NCI-H2081 (cell line): ENCODE data around the gene SPTBN5.

Source experiments
- DNase-seq, 2 experiments: peaks; one replicate each; lab custom pipeline; 2025; lab: John Stamatoyannopoulos, UW

The SPTBN5 gene

DNA sequence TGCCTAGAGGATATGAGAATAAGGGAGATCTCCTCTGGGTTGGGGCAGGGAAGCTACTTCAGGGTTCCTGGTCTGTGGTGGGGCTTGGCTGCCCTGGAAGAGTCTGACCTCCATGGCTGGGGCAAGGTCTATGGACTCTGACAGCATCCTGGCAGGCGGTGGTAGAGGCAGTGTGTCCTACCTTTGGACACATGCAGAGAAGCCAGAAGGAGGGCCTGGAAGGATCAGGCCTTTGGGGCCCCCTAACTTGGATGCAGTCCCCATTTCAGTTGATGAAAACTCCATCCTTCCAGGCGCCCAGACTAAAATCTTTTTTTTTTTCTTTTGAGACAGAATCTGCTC, 10.4 kb downstream of the SPTBN5 start:
- no peak for DNase-seq

DNA sequence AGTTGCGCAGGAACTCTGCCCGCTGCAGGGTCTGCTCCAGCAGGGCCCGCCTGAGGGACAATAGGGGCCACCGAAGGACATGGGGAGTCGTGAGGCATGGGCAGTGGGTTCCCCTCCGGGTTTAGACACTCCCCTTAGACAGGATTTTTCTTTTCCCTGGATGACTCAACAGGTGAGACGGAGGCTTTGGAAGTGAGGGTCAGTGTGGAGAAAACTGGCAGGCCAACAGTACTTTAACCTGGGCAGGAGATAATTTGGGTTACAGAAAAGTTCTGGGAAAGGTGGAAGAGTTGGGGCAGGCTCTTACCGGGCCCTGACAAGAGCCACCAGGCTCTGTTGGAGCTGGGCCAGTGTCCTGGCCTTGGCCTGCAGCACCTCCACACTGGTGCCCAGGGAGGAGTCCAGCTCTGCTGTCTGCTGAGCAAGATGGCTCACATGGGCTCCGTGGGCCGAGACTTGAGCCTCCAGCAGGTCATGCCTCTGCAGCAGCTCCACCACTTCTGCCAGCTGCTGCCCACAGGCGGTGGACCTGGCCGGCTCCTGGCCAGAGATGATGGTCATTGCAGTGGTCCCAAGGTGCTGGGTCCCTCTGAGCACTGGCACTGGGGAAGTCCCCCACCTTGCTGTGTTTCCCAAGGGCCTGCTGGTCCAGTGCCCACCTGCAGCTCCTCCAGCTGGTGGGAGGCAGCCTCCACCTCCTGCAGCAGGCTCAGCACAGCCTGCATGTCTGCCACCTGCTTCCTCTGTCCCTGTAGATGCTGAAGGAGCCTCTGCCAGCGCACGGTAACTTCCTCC, 11.0 kb downstream of the SPTBN5 start:
- DNase-seq = peak in 1 of 2 experiments; percentile 22

DNA sequence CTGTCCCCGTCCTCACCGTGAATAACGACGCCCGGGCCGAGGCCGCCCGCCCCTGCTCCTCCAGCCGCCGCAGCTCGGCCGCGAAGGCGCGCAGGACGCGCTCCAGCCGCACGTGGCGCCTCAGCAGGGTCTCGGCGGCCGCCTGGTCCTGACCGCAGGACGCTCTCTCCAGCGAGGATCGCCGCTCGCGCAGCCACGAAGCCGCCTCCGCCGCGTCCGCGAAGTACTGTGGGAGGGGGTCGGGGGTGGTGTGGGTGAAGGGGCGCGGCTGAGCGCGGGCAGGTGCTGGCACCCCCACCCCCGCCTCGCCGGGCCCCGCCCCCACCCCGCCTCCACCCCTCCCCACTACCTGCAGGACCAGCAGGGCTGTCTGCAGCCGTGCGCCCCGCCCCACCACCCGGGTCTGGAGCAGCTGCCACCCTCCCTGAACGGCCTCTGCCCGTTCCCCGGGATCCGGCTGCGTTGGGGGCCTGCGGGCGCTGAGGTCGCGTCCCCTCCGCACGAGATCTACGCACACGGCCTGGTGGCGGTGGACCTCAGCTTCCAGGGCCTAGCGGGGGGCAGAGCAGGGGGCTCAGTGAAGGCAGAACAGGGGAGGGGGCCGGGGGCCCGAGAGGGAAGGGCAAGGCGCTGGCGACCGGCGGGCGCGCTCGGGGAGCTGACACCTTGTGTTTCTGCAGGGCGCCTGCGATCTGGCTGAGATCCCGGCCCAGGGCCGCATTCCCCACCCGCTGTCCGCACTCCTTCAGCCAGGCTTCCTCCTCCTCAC, 11.7 kb downstream of the SPTBN5 start:
- no peak for DNase-seq

DNA sequence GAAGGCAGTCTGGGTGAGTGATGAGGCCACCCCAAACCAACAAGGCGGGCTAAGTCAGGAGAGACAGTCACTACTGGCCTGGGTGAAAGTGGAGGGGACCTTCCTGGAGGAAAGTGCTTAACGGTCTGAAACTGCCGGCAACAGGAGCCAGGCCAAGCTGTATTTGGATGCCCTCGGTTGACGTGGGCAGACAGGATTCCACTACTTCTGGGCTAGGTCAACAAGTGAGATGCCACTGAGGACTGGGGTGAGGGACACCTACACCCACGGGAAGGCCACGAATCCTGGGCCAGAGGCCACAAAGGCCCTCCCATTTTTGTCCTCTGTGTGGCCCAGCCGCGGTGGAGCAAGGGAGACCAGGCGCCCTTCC, 12.3 kb downstream of the SPTBN5 start:
- DNase-seq = no peak

DNA sequence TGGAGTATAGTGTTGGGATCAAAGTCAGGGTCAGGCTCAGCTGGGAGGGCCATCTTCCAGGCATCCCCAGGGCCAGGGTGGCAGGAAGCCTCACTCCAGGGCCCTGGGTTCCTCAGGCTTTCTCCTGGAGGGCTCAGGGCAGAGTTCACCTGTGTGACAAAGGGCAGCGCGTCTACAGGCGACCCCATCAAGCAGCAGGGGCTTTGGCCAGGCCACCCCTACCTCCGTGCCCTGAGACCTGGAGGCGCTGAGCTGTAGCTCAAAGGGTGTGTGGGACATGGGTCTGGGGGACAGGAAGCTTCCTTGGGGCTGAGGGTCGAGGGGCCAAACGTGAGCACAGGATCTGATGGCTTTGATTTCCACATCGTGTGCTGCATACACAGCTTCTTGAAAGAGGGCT, 12.8 kb downstream of the SPTBN5 start:
- no peak for DNase-seq

DNA sequence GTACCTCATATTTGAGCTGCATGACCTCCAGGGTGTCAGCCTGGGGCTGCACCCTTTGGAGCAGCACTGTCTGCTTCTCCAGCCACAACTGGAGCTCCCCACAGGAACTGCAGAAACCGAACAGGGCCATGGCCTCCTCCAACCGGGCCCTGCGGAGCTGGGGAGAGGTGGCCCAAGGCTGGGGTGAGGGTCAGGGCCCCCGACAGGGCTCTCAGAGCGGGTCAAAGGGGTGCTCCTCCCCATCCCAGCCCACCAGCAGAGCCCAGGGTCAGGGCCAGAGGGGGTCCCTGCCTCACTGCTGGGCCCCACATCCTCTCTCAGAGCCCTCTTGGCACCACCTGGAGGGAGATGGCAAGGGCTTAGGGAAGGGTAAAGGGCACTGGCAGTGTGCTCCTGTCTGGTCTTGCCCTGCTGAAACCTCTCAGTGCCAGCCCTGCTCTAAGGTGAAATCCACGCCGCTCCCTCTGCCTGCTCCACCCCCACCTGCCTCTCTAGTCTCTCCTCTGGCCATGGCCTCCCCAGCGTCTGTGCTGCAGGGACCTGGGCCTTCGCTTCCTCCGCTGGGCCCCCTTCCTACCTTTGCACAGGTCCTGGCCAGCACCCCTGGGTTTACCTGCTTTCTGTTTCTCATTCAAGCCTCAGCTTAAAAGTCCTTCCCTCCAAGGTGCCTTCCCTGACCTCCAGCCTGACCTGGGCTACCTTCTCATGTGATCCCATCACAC, 13.5 kb downstream of the SPTBN5 start:
- DNase-seq = no peak

DNA sequence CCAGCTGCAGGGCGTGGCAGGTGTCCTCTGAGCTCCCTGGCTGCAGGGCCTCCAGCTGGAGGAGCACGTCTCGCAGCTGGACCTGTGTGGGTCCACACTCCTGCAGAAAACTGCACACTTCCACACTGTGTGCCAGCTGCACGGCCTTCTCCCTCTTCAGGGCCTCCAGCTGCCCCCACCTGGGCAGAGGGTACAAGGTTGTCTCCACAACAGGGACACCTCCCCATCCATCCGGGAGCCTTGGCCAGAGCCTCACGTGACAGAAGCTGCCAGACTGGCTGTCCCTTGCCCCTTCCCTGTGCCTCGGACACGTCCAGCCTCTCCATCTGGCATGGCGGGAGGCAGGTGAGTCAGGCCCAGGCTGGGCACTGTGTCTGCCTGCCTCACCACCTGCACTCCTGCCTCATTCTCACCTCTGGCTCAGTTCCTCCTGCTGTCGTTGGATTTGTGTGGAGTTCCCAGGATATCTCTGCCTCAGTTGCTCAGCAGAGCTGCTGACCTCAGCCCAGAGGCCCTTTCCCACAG, 14.5 kb downstream of the SPTBN5 start:
- no peak for DNase-seq

DNA sequence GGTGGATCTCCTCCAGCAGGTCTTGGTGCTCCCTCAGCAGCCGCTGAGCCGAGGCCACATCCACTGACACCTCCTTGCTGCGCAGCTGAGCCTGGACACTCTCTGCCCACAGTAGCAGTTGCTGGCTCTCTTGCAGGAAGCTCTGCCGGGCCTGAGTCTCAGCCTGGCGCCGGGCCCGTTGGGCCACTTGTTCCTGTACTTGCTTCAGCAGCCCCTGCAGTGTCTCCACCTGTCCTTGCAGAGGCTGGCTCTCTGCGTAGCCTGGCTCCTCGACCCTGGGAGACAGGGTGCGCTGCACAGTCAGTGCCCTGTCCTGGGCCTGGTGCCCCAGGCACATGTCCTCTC, 15.5 kb downstream of the SPTBN5 start:
- no peak for DNase-seq

DNA sequence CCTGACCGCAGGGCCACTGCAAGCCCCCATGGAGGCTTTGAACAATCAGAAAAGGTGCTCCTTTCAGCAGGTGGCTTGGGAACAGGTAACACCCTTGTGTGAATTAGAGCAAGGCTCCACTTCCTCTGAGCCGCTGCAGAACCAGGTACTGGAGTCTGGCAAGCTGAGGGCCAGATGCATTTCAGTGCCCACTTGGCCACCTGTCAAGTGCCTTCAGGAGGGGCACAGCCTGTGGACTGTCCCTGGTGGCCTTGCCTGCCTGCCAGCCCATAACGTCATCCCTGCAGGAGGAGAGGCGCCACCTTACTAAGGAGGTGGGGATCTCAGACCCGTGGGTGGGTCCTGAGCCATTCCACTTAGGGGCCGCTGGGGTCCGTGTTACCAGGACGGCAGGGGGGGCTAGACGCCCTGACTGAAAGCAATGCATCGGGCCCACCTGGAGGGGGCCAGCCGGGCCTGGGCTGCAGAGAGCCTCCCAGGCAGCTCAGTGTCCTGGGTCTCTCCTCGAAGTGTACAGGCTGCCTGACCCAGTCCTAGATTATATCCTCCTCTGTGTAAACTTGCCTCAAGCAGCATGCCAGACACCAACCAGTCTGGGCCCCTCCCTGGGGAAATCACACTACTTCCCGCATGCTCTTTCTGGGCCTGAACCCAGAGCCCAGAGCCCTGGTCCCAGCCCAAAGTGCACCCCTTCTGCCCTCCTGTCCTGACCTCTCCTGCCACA, 16.1 kb downstream of the SPTBN5 start:
- peak in 1 of 2 experiments; percentile 20 for DNase-seq

DNA sequence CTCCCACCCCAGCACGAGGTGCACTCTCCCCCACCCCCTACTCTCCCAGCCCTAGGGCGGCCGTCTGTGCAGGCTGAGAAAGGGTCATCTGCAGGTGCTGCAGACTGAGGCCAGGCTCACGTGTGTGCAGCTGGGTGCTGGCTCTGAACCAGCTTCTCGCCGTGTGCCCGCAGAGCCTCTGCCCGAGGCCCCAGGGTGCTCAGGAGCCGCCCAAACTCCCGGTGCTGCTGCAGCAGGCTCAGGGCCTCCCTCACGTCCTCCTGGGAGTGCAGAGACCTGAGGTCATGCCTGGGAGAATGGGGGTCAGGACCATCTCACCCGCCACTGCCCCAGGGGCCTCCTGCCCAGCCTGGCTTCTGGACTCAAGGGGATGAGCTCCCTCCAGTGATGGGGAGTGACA, 17.2 kb downstream of the SPTBN5 start:
- peak in 1 of 2 experiments; percentile 65 for DNase-seq

DNA sequence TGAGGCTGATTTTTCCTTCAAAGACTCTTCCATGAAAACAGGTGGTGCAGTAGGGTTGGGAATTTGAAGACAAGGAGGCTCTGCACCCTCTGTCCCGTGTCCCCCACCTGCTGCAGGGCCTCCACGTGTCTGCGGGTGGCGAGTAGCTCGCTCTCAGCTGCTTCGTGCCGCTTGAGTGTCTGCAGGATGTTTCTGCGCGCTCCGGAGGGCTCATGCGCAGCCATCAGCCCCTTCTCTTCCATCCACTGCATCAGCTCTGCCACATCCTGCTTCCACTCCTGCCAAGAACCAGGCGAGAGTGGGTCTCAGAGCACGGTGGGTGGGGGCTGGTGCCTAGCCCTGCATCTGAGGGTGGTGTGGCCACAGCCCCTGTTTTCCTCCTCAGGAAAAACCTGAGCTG, 17.8 kb downstream of the SPTBN5 start:
- DNase-seq = no peak

DNA sequence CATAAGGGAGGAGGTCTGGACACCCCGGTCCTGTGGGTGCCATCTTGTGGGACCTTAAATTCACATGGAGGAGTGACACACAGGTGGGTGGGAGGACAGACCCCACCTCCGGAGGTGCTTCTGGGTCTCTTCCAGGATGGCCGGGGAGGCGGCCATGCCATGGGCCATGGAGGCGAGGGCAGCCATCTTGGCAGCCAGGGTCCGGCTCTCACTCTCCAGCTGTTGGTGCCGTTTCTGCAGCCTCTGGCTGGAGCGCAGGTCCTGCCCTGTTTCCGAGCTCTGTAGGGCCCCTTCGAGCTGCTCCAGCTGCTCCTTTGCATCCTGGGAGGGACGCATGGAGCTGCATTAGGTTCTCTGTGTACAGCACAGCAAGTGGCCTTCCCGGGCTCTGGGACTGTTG, 19.1 kb downstream of the SPTBN5 start:
- DNase-seq = no peak

DNA sequence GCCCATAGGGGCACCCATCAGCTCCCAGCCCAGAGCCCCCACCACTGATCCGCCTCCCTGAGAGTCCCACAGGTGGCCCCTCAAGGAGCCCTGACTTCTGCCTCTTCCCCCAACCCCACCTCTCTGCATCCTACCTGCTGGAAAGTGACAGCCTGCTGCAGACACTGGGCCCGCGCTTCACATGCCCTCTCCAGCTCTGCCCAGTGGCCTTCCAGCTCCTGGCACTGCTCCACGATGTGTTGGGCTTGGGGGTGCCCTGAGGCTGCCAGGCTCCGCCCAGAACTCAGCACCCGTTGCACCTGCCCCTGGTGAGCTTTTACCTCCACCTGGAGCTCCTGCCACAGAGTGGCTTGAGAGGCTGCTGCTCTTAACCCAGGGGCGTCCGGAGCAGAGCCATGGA, 20.1 kb downstream of the SPTBN5 start:
- peak in 1 of 2 experiments; percentile 36 for DNase-seq

DNA sequence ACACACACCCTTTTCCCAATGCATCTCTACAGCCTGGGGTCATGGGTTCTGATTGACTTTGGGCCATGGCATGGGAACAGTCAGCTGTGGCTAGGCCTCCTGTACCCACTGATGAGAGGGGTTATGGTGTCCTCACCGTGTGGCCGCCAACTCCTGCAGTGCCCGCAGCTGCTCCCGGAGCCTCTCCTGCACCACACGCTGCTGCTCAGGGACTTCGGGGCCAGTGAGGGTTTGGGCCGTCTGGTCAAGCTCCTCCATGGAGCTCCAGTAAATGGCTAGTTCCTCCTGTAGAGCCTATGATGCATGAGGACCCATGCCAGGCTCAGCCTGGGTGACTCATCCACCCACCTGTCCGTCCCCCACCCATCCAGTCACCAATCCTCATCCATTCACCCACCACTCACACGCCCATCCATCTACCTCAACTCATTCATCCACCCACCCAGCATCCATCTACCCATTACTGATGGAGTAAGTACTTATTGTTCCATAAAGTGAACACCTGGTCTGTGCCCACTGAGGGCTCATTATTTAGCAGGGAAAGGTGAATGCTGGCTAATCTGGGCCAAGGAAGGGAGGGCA, 21.6 kb downstream of the SPTBN5 start:
- DNase-seq = no peak

DNA sequence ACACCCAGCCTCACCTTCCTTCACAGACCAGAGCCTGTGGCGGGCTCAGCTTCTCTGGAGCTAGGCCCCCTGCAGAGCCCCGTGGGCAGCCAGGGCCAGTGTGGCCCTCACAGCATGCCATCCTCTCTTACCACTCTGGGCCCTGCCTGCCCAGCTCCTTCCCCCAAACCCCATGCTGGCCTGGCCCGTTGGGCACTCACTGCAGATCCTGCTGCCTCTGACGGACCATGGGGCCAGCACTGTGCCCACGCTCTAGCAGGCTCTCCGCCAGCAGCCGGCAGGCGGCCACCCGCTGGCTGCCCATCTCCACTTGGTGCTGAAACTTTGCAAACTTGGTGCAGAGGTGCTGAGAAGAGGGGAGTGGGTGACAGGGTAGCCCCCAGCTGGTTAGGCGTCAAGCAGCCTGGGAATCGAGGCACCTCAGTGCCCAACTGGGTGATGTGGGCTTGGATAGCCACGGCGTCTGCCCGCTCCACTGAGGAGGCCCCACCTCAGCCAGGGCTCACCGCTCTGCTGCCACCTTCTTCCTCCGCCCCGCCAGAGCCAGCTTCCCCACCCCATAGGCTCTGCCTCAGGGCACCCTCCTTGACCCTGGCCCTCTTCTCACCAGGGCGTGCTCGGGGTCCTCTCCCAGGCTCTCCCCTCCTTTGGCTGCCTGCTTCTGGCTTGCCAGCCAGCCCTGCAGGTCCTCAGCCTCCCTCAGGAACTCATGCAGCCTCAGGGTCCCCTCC, 22.5 kb downstream of the SPTBN5 start:
- no peak for DNase-seq

DNA sequence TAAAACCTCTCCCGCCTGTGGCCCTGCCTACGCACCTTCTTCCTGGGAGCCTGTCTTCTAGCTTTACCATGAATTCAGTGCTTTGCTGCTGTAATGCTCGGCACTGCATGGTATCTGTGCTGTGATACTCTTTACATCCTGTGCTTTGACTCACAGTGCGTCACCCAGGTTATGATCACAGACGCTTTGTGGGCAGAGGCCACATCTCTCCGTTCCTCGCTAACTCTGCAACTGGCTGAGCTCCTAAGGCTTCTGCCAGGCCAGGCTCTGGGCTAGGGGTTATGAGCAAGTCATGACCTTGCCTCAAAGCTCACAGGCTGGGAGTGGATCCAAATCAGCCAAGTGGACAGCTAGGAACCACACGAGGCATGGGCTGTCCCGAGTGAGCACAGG, 23.2 kb downstream of the SPTBN5 start:
- no peak for DNase-seq

DNA sequence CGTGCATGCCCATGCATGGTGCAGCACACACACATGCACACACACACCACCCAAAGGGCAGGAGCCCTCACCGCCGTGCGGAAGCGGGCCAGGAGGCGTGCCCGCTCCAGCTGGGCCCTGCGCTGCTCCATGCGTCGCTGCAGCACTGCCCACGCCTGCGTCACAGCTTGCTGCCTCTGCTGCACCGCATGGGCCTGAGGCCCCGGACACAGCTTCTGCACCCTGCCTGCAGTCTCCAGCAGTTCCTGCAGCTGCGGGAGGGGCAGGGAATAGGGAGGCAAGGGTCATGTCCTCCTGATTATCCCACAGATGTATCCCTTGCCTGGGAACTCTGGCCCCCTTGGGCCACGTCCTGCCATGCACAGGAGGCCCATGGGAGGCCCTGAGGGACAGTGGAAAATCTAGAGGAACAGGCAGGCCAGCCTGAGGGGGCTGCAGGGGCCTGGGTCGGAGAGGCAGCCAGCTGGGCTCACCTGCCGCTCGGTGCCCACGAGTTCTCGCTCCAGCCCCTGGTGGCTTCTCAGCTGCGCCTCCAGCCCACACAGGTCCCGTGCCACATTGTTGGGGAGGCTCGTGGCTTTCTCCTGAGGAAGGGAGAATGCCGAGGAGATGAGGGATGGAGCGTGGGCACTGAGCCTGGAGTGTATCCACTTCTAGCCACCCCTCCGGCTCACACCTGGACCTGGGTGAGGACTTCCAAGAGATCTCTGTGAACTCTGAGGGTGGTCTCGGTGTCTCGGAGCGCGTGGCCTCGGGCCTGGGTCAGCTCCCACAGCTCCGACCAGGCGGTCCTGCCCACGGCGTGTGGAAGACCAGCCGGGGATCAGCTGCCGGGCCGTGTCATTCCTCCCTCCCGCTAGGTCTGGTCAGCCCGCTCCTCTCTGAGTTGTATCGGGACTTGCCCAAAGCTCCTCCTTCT, 23.8 kb downstream of the SPTBN5 start:
- DNase-seq = no peak

DNA sequence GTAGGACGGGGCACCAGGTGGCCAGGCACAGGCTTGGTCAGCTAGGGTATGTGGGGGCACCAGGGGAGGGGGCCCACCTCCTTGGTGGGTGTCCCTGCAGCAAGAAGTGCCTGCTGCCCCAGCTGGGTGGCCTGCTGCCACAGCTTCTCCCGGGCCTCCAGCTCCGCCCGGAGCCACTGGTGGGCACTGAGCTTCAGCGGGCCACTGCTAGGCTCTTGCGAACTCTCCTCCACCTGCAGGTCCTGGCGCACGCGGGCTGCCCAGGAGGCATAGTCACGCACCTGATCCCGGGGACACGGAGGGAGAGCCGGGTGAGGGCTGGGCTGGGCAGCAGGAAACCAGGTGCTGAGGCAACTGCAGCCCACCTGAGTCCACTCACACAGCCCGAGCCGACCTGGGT, 25.5 kb downstream of the SPTBN5 start:
- DNase-seq = no peak

DNA sequence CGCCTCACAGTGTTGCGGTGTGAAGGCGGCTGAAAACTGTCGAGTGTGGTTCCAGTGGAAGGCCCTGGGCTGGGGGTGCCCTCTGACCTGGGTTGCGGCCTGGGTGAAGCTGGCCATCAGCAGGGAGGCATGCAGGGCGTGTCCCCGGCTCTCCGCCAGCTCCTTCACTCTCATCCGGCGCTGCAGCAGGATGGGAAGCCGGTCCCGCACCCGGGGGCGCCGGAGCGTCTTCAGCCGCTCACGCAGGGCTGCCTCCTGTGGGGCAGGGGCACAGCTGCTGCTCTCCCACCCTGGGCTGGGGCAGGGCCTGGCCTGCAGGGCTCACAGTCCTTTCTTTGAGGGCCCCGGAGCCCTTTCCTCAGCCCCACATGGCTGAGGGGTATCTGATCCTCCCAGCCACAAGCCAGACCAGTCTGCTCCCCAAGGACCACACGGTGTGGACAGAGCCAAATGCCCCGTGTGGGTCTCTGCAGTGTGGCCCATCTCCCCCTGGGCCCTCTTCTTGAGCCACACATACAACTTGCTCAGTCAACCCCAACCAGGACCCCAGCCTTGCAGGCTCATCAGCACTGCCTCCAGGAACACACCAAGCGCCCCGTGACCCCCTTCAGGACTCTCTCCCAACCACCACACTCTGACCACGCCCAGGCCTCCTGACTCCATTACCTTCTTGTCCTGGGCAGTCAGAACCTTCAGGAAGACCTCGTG, 26.8 kb downstream of the SPTBN5 start:
- no peak for DNase-seq
